Neural crest cell (in vitro differentiated cells): Measurements from ENCODE around the gene ZNF91. TPM values are rescaled to one million over a fixed set of nuclear protein-coding genes. Genes with fewer than 3 reads are reported as not detected.

Experiments used
- DNase-seq: peaks from one replicate; pipeline ENCODE4 v3.0.0; 2021; ENCODE audit warnings: low read depth, mixed read lengths, low spot score
- H3K27ac Mint-ChIP-seq: one replicate; pipeline ENCODE4 v1.8.0; 2021; ENCODE audit warnings: mild to moderate bottlenecking, mixed read lengths; ENCODE audit not compliant: unreplicated experiment
- H3K27me3 Mint-ChIP-seq: 2 replicates; pipeline ENCODE4 v1.8.0; 2021; ENCODE audit warnings: low read depth, mild to moderate bottlenecking, mixed read lengths
- H3K36me3 Mint-ChIP-seq: 2 replicates; pipeline ENCODE4 v1.8.0; 2021; ENCODE audit warnings: low read depth, mild to moderate bottlenecking, mixed read lengths
- H3K4me1 Mint-ChIP-seq: 2 replicates; pipeline ENCODE4 v1.8.0; 2021; ENCODE audit warnings: mixed read lengths
- H3K4me3 Mint-ChIP-seq: one replicate; pipeline ENCODE4 v1.8.0; 2021; ENCODE audit warnings: mild to moderate bottlenecking, mixed read lengths
- H3K9me3 Mint-ChIP-seq: 2 replicates; pipeline ENCODE4 v1.8.0; 2021; ENCODE audit warnings: mixed read lengths
- total RNA-seq: library from RNA; stranded (reverse); gene quantifications from 2 replicates; pipeline ENCODE4 v1.2.1, GENCODE V29; 2021
- TF ChIP-seq, protein P1 (sequence below): fragments of 200-600 bp; sonication (generic); conservative IDR thresholded peaks from 2 replicates; pipeline ENCODE4 v1.5.0; 2021; ENCODE audit warnings: antibody characterized with exemption, mild to moderate bottlenecking

ZNF91 gene
- total RNA-seq, 1 donor from 2014 or later: 73.7 TPM

DNA sequence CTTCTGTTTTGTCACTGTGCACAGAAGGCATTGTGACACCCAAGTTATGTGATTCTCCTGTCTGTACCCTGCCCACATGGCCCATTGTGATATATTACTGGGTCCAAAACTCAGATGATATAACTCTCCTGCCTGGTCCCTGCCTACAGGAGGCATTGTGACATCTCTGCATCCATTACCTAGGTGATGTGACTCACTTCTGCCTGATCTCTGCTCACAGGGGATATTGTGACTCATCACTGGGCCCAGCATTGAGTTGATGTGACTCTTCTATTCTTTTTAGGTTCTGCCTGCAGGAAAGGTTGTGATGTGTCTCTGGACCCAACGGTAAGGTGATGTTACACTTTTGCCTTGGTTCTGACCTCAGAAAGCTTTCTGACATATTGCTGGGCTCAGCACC, 77.1 kb downstream of the ZNF91 start:
- no peak overlapping the region for H3K4me3 Mint-ChIP-seq
- peaks cover 30% of the 10 kb centered on the region for H3K36me3 Mint-ChIP-seq
- no peak for DNase-seq
- no peaks in the 10 kb centered on the region for H3K4me1 Mint-ChIP-seq
- TF ChIP-seq, protein P1, sequence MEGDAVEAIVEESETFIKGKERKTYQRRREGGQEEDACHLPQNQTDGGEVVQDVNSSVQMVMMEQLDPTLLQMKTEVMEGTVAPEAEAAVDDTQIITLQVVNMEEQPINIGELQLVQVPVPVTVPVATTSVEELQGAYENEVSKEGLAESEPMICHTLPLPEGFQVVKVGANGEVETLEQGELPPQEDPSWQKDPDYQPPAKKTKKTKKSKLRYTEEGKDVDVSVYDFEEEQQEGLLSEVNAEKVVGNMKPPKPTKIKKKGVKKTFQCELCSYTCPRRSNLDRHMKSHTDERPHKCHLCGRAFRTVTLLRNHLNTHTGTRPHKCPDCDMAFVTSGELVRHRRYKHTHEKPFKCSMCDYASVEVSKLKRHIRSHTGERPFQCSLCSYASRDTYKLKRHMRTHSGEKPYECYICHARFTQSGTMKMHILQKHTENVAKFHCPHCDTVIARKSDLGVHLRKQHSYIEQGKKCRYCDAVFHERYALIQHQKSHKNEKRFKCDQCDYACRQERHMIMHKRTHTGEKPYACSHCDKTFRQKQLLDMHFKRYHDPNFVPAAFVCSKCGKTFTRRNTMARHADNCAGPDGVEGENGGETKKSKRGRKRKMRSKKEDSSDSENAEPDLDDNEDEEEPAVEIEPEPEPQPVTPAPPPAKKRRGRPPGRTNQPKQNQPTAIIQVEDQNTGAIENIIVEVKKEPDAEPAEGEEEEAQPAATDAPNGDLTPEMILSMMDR: no peak
- no peaks in the 10 kb centered on the region for H3K27me3 Mint-ChIP-seq
- no peak overlapping the region for H3K27ac Mint-ChIP-seq
- peaks cover 38% of the 10 kb centered on the region for H3K9me3 Mint-ChIP-seq

DNA sequence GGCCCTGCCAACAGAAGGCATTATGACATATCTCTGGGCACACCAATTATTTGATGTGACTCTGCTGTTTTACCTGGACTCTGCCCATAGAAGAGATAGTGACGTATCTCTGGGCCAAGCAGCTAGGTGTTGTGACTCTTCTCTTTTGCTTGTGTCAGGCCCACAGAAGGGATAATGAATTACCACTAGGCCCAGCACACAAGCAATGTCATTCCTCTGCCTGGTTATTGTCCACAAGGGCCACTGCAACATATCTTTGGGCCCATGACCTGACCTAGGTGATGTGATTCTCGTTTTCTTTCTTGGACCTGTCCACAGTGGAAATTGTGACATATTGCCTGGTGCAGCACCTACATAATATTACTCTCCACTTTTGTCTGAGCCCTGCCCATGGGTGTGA, 80.0 kb downstream of the ZNF91 start:
- H3K27ac Mint-ChIP-seq: no peak overlapping the region
- H3K9me3 Mint-ChIP-seq: peaks cover 27% of the 10 kb centered on the region
- no peaks in the 10 kb centered on the region for H3K27me3 Mint-ChIP-seq
- H3K4me1 Mint-ChIP-seq: no peaks in the 10 kb centered on the region
- H3K36me3 Mint-ChIP-seq: peaks cover 27% of the 10 kb centered on the region
- TF ChIP-seq, protein P1: no peak
- no peak for DNase-seq
- H3K4me3 Mint-ChIP-seq: no peak overlapping the region

DNA sequence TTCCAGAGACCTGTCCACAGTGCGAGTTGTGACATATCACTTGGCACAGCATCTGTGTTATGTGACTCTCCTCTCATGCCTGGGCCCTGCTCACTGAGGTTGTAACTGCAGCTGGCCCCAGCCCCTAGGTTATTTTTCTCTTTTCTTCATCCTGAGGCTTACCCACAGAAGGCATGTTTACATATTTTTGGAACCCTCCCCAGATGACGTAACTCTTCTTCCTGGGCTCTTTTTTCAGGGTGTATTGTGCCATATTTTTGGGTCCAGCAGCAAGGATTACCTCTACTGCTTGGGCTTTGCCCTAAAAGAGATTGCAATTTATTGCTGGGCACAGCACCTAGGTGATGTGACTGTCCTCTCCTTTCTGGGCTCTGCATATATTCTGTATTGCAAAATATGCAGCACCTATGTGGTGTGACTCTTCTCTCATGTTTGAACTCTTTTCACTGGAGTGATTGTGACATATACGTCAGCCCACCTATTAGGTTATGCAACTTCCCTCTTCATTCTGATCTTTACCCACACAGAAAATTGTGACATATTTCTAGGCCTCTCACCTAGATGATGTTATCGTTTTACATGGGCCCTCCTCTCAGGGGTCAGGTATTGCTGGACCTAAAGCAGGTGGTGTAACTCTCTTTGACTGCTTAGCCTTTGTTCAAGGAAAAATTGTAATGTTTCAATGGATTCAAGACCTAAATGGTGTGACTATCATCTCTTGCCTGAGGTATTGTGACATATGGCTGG, 80.6 kb downstream of the ZNF91 start:
- Mint-ChIP-seq H3K27me3 (no peaks in the 10 kb centered on the region), H3K4me3 (no peak overlapping the region), H3K4me1 (no peaks in the 10 kb centered on the region), H3K36me3 (peaks cover 24% of the 10 kb centered on the region), H3K9me3 (peaks cover 24% of the 10 kb centered on the region), H3K27ac (no peak overlapping the region)
- no peak for DNase-seq
- TF ChIP-seq, protein P1: no peak

DNA sequence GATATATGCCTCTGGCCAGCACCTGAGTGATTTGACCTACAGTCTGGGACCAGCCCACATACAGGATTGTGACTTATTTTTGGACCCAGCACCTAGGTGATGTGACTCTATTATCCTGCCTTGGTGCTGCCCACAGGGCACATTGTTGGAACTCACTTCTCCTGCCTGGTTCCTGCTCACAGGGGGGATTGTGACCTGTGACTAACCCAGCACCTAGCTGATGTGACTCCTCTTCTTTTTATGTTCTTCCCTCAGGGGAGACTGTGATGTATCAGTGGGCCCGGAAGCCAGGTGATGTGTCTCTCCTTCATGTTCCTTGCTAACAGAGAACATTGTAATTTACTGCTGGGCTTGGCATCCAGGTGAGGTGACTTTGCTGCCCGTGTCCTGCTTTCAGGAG, 82.1 kb downstream of the ZNF91 start:
- H3K36me3 Mint-ChIP-seq: peaks cover 22% of the 10 kb centered on the region
- DNase-seq: no peak
- H3K4me1 Mint-ChIP-seq: no peaks in the 10 kb centered on the region
- H3K4me3 Mint-ChIP-seq: no peak overlapping the region
- TF ChIP-seq, protein P1: no peak
- no peaks in the 10 kb centered on the region for H3K27me3 Mint-ChIP-seq
- peaks cover 21% of the 10 kb centered on the region for H3K9me3 Mint-ChIP-seq
- H3K27ac Mint-ChIP-seq: no peak overlapping the region

DNA sequence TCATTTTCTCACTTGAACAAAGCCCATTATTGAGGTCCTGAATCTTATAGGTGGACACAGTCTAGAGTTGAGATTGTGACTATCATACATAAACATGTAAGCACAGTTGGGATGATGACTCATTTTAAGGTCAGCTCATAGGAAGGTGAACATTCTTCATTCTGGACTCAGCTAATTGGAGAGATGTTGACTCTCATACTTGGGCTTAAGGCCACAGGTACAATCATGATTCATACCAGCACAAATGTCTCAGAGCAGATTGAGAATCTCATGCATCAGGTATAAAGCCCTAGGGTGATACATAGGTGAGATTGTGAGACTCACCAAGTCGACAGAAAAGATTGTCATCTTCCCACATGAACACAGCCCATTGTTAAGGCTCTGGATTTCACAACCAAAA, 82.8 kb downstream of the ZNF91 start:
- H3K27ac Mint-ChIP-seq: no peak overlapping the region

More for the DNA sequence above, 82.8 kb downstream of the ZNF91 start:
- no peaks in the 10 kb centered on the region for H3K27me3 Mint-ChIP-seq
- DNase-seq: no peak
- peaks cover 18% of the 10 kb centered on the region for H3K9me3 Mint-ChIP-seq
- peaks cover 22% of the 10 kb centered on the region for H3K36me3 Mint-ChIP-seq
- TF ChIP-seq, protein P1: no peak
- no peak overlapping the region for H3K4me3 Mint-ChIP-seq
- H3K4me1 Mint-ChIP-seq: no peaks in the 10 kb centered on the region
